Ascending aorta (tissue), 2 donors: Measurements from ENCODE around the gene HPCAL4. TPM values are rescaled to one million over a fixed set of nuclear protein-coding genes. Genes with fewer than 3 reads are reported as not detected.

Experiments used
- DNase-seq, 2 donors: peaks; one replicate each; pipeline ENCODE4 v3.0.0-alpha.2; 2019; ENCODE audit warnings: low spot score in 2 of 2
- H3K27ac ChIP-seq, 2 donors: fragments of 200-600 bp; sonication (generic); one replicate each; pipeline ENCODE4 v1.5.1; 2016 to 2017; ENCODE audit warnings: mild to moderate bottlenecking in 1 of 2
- H3K27me3 ChIP-seq: fragments of 200-600 bp; sonication (generic); one replicate; pipeline ENCODE4 v1.5.1; 2017
- H3K36me3 ChIP-seq, 2 donors: fragments of 200-600 bp; sonication (generic); one replicate each; pipeline ENCODE4 v1.5.1; 2016
- H3K4me1 ChIP-seq, 2 donors: fragments of 200-600 bp; sonication (generic); one replicate each; pipeline ENCODE4 v1.5.1; 2016 to 2017; ENCODE audit warnings: mild to moderate bottlenecking in 1 of 2
- H3K4me3 ChIP-seq, 2 donors: fragments of 200-600 bp; sonication (generic); one replicate each; pipeline ENCODE4 v1.5.1; 2016 to 2017; ENCODE audit warnings: mild to moderate bottlenecking in 1 of 2
- H3K9me3 ChIP-seq, 2 donors: fragments of 200-600 bp; sonication (generic); one replicate each; pipeline ENCODE4 v1.5.1; 2016
- CTCF ChIP-seq, 3 experiments: fragments of 200-600 bp in 2 of 3; fragments of 450-650 bp in 1 of 3; sonication (generic) in 2 of 3; IDR thresholded peaks; one replicate each; pipeline ENCODE4 v1.5.1; 2016 to 2019; ENCODE audit warnings: antibody characterized with exemption in 3 of 3, mild to moderate bottlenecking in 1 of 3, moderate library complexity in 1 of 3
- intact Hi-C: fragments of 100-400 bp; cut with DNase I; formaldehyde crosslinking; loops from one replicate; pipeline ENCODE4 v1.15.1; 2023
- total RNA-seq: library from RNA; depleted of rRNA; stranded (reverse); fragments of >200 nt; gene quantifications from one replicate; pipeline ENCODE4 v1.1.0, GENCODE V29; 2016

Gene HPCAL4
- total RNA-seq, 1 donor from 2014 or later, result not detected

DNA sequence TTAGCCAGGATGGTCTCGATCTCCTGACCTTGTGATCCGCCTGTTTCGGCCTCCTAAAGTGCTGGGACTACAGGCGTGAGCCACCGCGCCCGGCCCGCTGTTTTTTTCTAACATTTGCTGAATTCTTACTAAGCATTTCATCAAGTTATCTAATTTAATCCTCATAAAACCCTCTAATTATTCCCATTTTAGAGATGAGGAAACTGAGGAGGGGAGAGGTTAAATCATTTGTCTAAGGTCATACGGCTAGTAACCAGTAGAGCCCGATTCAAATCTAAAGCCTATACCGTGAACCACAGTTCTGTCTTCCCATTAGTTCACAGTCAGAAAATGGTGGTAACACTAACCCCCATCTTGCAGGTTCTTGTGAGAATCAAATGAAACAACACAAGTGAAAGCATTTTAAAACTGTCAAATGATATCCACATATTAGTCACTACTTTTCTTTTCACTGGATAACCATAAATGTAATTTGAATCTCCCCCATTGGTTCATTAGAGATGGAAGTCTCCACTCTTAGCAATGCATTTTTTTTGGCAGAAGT, 62.4 kb downstream of the HPCAL4 start:
- no peak for TF ChIP-seq CTCF (IDR thresholded peaks at IDR 0.05)
- Histone ChIP-seq H3K27ac (peak overlapping the region; percentile 98), H3K9me3 (no peaks in the 10 kb centered on the region), H3K36me3 (peaks cover 52 to 55% of the 10 kb centered on the region in 2 donors), H3K4me1 (peaks cover 24 to 43% of the 10 kb centered on the region in 2 donors), H3K27me3 (no peaks in the 10 kb centered on the region), H3K4me3 (no peak overlapping the region)
- intact Hi-C loops, result no loop called here
- DNase-seq, result no peak

Other genes with a start within 250 kb of the HPCAL4 start
- gene BMP8A, start 199.8 kb downstream of the HPCAL4 start, total RNA-seq, result not detected
- gene PABPC4, start 114.6 kb downstream of the HPCAL4 start, total RNA-seq, result 175 TPM
- 34.0 TPM for gene HEYL, start 51.8 kb downstream of the HPCAL4 start, total RNA-seq
- not detected for gene NT5C1A, start 19.3 kb downstream of the HPCAL4 start, total RNA-seq
- gene PPIE, start 47.4 kb upstream of the HPCAL4 start, total RNA-seq, result 58.3 TPM
- gene OXCT2, start 79.9 kb upstream of the HPCAL4 start, total RNA-seq, result not detected
- not detected for gene BMP8B, start 97.4 kb upstream of the HPCAL4 start, total RNA-seq
- 12.2 TPM for gene TRIT1, start 192.1 kb upstream of the HPCAL4 start, total RNA-seq
- 22.1 TPM for gene MYCL, start 210.5 kb upstream of the HPCAL4 start, total RNA-seq